Measurements from ENCODE around the gene PTPRU.

PTPRU gene

DNA sequence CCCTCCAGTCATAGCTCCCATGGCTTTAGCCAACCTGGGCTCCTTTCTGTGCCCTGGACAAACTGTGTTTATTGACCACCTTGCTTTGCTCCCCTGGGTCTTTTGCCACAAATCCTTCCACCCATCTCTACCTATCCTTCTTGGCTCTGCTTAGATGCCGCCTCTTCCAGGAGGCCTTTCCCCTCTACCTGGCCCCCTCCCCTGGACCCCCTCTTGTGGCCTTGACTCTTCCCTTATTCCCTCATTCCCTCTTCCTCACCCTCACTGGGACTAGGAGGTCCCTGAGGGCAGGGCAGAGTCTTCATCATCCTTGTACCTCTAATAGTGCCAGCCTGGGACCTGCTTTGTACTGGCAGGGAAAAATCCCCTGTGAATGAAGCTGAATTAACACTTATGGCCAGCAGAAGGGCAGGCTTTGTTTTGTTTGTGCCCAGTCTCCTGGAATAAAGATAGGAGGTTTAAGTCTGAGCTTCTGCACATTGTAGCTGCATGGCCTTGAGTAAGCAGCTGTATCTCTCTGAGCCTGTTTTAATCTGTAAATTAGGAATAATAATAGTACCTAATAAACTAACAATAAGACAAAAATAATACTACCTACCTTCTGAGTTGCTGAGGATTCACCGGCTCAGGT lies 13.7 kb downstream of the PTPRU start:
- Histone ChIP-seq H3K9ac (no peak overlapping the region), H3K4me1 (no peaks in the 10 kb centered on the region), H3K27me3 (no peaks in the 10 kb centered on the region), H3K36me3 (no peaks in the 10 kb centered on the region), H3K27ac (no peak overlapping the region), H3K4me3 (no peak overlapping the region), H3K4me2 (no peak overlapping the region), H4K20me1 (no peaks in the 10 kb centered on the region; the same call in 1 of the 2 replicates), H3K9me3 (no peaks in the 10 kb centered on the region)
- no peak for TF ChIP-seq Cebpa-rat (IDR thresholded peaks at IDR 0.05)

- H3K4me3 ChIP-seq, result no peak overlapping the region
- H3K27ac ChIP-seq, result no peak overlapping the region
- H3K27me3 ChIP-seq, result 0 out of 2 replicates have a peak, but pooled peaks cover 1% of the 10 kb centered on the region
- no peak overlapping the region for H3K9ac ChIP-seq
- H4K20me1 ChIP-seq, result no peaks in the 10 kb centered on the region
- H3K4me1 ChIP-seq, result peaks cover 2% of the 10 kb centered on the region
- H3K9me3 ChIP-seq, result no peaks in the 10 kb centered on the region
- no peak overlapping the region for H3K4me2 ChIP-seq
- no peak for TF ChIP-seq Cebpa-rat (IDR thresholded peaks at IDR 0.05)
- H3K36me3 ChIP-seq, result no peaks in the 10 kb centered on the region
These were observed 15.1 kb downstream of the PTPRU start for GRCh38 chr1:29251164-29252124.

DNA sequence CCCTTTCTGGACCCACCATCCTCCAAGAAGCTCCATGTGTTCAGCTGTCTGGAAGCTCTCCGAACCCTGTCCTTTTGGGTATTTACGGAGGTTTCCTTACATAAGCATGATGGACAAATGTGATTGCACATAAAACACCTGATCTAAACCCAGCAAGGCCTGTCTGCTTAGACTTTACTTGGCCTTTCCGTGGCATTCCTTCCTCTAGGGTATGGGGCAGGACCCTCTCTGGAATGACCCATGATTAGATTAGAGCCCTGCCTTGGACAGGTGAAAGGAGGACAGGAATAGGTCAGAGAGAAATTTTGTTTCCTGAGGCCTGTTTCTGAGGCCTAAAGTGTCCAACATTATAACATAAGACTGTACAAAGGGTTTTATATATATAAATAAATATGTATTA lies 16.9 kb downstream of the PTPRU start:
- Histone ChIP-seq H3K9me3 (no peaks in the 10 kb centered on the region), H3K36me3 (no peaks in the 10 kb centered on the region), H3K4me2 (no peak overlapping the region), H3K27me3 (peaks cover 10% of the 10 kb centered on the region), H4K20me1 (no peaks in the 10 kb centered on the region), H3K9ac (no peak overlapping the region), H3K4me3 (no peak overlapping the region), H3K4me1 (peaks cover 14% of the 10 kb centered on the region), H3K27ac (no peak overlapping the region)
- TF ChIP-seq Cebpa-rat (IDR thresholded peaks at IDR 0.05), result no peak

DNA sequence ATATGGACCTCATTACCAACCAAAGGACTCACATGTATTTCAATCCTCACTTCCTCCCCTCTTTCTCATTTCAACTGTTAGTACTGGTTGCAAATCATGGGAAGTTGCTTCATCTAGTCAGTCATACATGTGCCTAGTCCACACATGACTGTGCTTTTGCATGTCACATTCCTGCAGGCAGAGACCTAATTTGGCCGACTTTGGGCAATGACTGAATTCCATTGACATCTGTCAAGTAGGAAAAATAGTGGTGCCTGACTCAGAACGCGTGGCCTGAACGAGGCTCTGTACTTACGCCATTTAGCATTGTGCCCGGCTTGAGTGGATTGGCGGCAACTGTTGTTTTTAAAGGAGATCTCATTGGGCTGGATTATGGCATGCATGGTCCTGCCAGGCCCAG lies 18.0 kb downstream of the PTPRU start:
- Histone ChIP-seq H3K27me3 (peaks cover 22% of the 10 kb centered on the region), H3K9ac (no peak overlapping the region), H3K4me1 (peaks cover 20% of the 10 kb centered on the region), H3K36me3 (no peaks in the 10 kb centered on the region), H3K4me2 (no peak overlapping the region), H3K4me3 (no peak overlapping the region), H3K27ac (no peak overlapping the region), H4K20me1 (no peaks in the 10 kb centered on the region), H3K9me3 (no peaks in the 10 kb centered on the region)
- TF ChIP-seq Cebpa-rat (IDR thresholded peaks at IDR 0.05), result no peak

DNA sequence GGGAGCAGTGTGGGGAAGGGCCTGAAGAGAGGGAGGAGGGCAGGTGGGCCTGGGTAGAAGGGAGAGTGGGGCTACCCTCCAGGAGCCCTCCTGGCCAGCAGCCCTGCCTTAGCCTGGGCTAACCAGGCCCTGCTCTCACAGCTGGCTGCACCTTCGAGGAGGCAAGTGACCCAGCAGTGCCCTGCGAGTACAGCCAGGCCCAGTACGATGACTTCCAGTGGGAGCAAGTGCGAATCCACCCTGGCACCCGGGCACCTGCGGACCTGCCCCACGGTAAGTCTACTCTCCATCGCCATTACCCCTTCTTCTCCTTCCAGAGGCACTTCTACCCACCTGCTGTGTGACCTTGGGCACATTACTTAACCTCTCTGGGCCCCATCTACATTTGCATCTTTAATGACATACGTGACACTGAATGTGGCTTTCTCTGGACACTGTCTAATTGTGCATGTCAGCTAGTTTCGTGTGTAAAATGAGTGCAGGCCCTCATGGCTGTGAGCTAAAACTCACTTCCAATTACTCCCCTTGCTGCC lies 18.9 kb downstream of the PTPRU start:
- Histone ChIP-seq H3K4me2 (no peak overlapping the region), H3K9me3 (no peaks in the 10 kb centered on the region), H3K4me1 (peaks cover 20% of the 10 kb centered on the region), H3K36me3 (no peaks in the 10 kb centered on the region), H3K27ac (no peak overlapping the region), H3K27me3 (peaks cover 30% of the 10 kb centered on the region), H3K4me3 (no peak overlapping the region), H4K20me1 (no peaks in the 10 kb centered on the region), H3K9ac (no peak overlapping the region)
- no peak for TF ChIP-seq Cebpa-rat (IDR thresholded peaks at IDR 0.05)

DNA sequence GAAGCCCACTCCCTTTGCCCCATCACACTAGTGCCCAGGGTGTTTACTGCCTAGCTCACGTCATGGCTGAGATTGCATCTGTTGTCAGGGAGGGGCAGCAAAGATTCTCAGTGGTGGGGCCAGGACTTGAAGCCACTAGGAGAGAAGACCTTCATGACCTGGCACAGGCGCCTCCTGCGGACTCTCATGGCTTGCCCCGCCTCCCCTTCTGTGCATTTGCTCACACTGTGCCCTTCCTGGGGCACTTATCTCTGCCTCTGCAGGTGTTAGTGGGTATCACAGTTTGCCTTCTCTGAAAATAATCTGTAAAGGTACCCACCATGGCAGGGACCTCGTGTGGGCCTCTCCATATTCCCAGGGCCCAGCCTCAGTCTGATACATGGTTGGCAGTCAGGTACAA lies 20.1 kb downstream of the PTPRU start:
- no peak overlapping the region for H3K9ac ChIP-seq
- peak overlapping the region; percentile 50 for H3K4me2 ChIP-seq
- H3K9me3 ChIP-seq, result no peaks in the 10 kb centered on the region
- no peak overlapping the region for H3K4me3 ChIP-seq
- peaks cover 20% of the 10 kb centered on the region for H3K4me1 ChIP-seq
- peaks cover 42% of the 10 kb centered on the region for H3K27me3 ChIP-seq
- no peaks in the 10 kb centered on the region for H3K36me3 ChIP-seq
- H4K20me1 ChIP-seq, result no peaks in the 10 kb centered on the region
- H3K27ac ChIP-seq, result no peak overlapping the region
- TF ChIP-seq Cebpa-rat (IDR thresholded peaks at IDR 0.05), result no peak

GRCh38 chr1:29256979-29257804 lies 20.9 kb downstream of the PTPRU start:
- H3K36me3 ChIP-seq, result no peaks in the 10 kb centered on the region
- no peak overlapping the region for H3K4me3 ChIP-seq
- no peak overlapping the region for H3K9ac ChIP-seq
- H3K9me3 ChIP-seq, result no peaks in the 10 kb centered on the region
- no peaks in the 10 kb centered on the region for H4K20me1 ChIP-seq
- peak overlapping the region; percentile 50 for H3K4me2 ChIP-seq
- H3K27me3 ChIP-seq, result peaks cover 42% of the 10 kb centered on the region
- H3K4me1 ChIP-seq, result peaks cover 20% of the 10 kb centered on the region
- no peak for TF ChIP-seq Cebpa-rat (IDR thresholded peaks at IDR 0.05)
- no peak overlapping the region for H3K27ac ChIP-seq

GRCh38 chr1:29258189-29258975 lies 22.1 kb downstream of the PTPRU start:
- Histone ChIP-seq H3K4me2 (no peak overlapping the region), H3K9ac (no peak overlapping the region), H3K27ac (no peak overlapping the region)

More at GRCh38 chr1:29258189-29258975, 22.1 kb downstream of the PTPRU start:
- Histone ChIP-seq H3K36me3 (no peaks in the 10 kb centered on the region), H3K4me3 (no peak overlapping the region), H3K4me1 (peaks cover 20% of the 10 kb centered on the region), H3K27me3 (peaks cover 42% of the 10 kb centered on the region), H3K9me3 (no peaks in the 10 kb centered on the region), H4K20me1 (no peaks in the 10 kb centered on the region)
- no peak for TF ChIP-seq Cebpa-rat (IDR thresholded peaks at IDR 0.05)

Data from BLaER1 (cell line).